H1 (cell line): Measurements from ENCODE around the gene MIEN1. TPM values are rescaled to one million over a fixed set of nuclear protein-coding genes. Genes with fewer than 3 reads are reported as not detected.

ENCODE experiments used
- ATF3 ChIP-seq: IDR thresholded peaks from 2 replicates; pipeline ENCODE4 v1.6.1; 2011; ENCODE audit warnings: low read depth, mild to moderate bottlenecking, low read length; ENCODE audit not compliant: insufficient read depth
- CBX5 ChIP-seq: fragments of 300-800, 300-1000 bp; sonication (generic); IDR thresholded peaks from 2 replicates; pipeline ENCODE4 v1.7.1; 2016; ENCODE audit warnings: antibody characterized with exemption, low read length, low read depth
- CEBPB ChIP-seq: IDR thresholded peaks from 2 replicates; pipeline ENCODE4 v1.6.1; 2012; ENCODE audit warnings: low read depth, low read length
- CHD7 ChIP-seq: fragments of 300-600 bp; sonication (generic); IDR thresholded peaks from 2 replicates; pipeline ENCODE4 v1.7.1; 2012; ENCODE audit warnings: low read length, moderate library complexity, mild to moderate bottlenecking, inconsistent platforms; ENCODE audit not compliant: insufficient replicate concordance
- NRF1 ChIP-seq: IDR thresholded peaks from 2 replicates; pipeline ENCODE4 v1.6.1; 2011; ENCODE audit warnings: mild to moderate bottlenecking, low read depth, low read length, improper control_type of control experiment
- POLR2AphosphoS5 ChIP-seq: IDR thresholded peaks from 2 replicates; pipeline ENCODE4 v1.6.1; 2011; ENCODE audit warnings: low read depth, low read length
- RBBP5 ChIP-seq: IDR thresholded peaks from 2 replicates; pipeline ENCODE4 v1.7.1; 2012; ENCODE audit warnings: low read depth, mild to moderate bottlenecking, inconsistent platforms, low read length, moderate library complexity, borderline replicate concordance
- TBP ChIP-seq: IDR thresholded peaks from 2 replicates; pipeline ENCODE4 v1.6.1; 2011; ENCODE audit warnings: low read depth, low read length, improper control_type of control experiment
- TEAD4 ChIP-seq: IDR thresholded peaks from 2 replicates; pipeline ENCODE4 v1.6.1; 2012; ENCODE audit warnings: low read depth, low read length, inconsistent platforms, mixed read lengths
- polyA plus RNA-seq, 7 experiments: library from polyadenylated mRNA; depleted of rRNA in 3 of 7; stranded (reverse) in 5 of 7; unstranded in 2 of 7; fragments of >200 nt in 5 of 7; fragments of 200-250 nt in 2 of 7; gene quantifications; 1 replicate in 5 of 7; 2 replicates in 1 of 7; 4 replicates in 1 of 7; pipeline versions ENCODE4 v1.2.1 to v1.2.3, GENCODE V29; 2011 to 2013; ENCODE audit warnings: missing spikeins in 2 of 7, mixed read lengths in 2 of 7
- total RNA-seq: library from RNA; stranded (reverse); fragmentation: NEBNext Ultra II Directional; extraction: Animal tissue kit (Norgen Biotek cat#: 25700); gene quantifications from 2 replicates; pipeline ENCODE4 v1.2.1, GENCODE V29; 2021

Gene MIEN1
- total and polyA plus RNA-seq, 2 of the 8 experiments (the other 6 are each of a cell fraction or from before 2014, with no cell fraction given): 29.6 to 54.9 TPM

- no peak for TF ChIP-seq CHD7
- no peak for TF ChIP-seq ATF3
- no peak for TF ChIP-seq TEAD4
- no peak for TF ChIP-seq NRF1
- TF ChIP-seq RBBP5: no peak
- TF ChIP-seq TBP: no peak
- no peak for TF ChIP-seq POLR2AphosphoS5
- TF ChIP-seq CEBPB: no peak
- no peak for TF ChIP-seq CBX5
- TF ChIP-seq, all 59 proteins: peak for 0
Measured at GRCh38 chr17:39767147-39767546, 36.8 kb upstream of the MIEN1 start (continued).
